Measurements from ENCODE around the gene BMX.

Gene BMX

GRCh38 chrX:15509845-15510244 is 9.2 kb downstream of the BMX start:
- no peak overlapping the region for H3K4me3 ChIP-seq (ENCODE audit: low read depth, low read length)
- H3K9me3 ChIP-seq, result no peaks in the 10 kb centered on the region
- no peaks in the 10 kb centered on the region for H3K4me1 ChIP-seq
- no peaks in the 10 kb centered on the region for H3K27me3 ChIP-seq
- no peak for DNase-seq
- H3K36me3 ChIP-seq, result no peaks in the 10 kb centered on the region
- TF ChIP-seq CTCF (IDR thresholded peaks at IDR 0.05; ENCODE audit: low read depth, low read length), result no peak

- no peak for DNase-seq
- Histone ChIP-seq H3K36me3 (no peaks in the 10 kb centered on the region), H3K27me3 (no peaks in the 10 kb centered on the region), H3K4me1 (no peaks in the 10 kb centered on the region), H3K9me3 (no peaks in the 10 kb centered on the region), H3K4me3 (ENCODE audit: low read depth, low read length) (no peak overlapping the region)
- TF ChIP-seq CTCF (IDR thresholded peaks at IDR 0.05; ENCODE audit: low read depth, low read length), result no peak
These were observed 11.0 kb downstream of the BMX start for GRCh38 chrX:15511563-15511962.

- no peak for TF ChIP-seq CTCF (IDR thresholded peaks at IDR 0.05; ENCODE audit: low read depth, low read length)
- Histone ChIP-seq H3K36me3 (no peaks in the 10 kb centered on the region), H3K27me3 (no peaks in the 10 kb centered on the region), H3K9me3 (no peaks in the 10 kb centered on the region), H3K4me3 (ENCODE audit: low read depth, low read length) (no peak overlapping the region), H3K4me1 (no peaks in the 10 kb centered on the region)
- DNase-seq, result no peak
These were observed 11.9 kb downstream of the BMX start for GRCh38 chrX:15512401-15512965.

GRCh38 chrX:15514279-15514678 is 13.7 kb downstream of the BMX start:
- H3K4me1 ChIP-seq, result no peaks in the 10 kb centered on the region

GRCh38 chrX:15515931-15516330 is 15.3 kb downstream of the BMX start:
- no peak for TF ChIP-seq CTCF (IDR thresholded peaks at IDR 0.05; ENCODE audit: low read depth, low read length)
- Histone ChIP-seq H3K4me3 (ENCODE audit: low read depth, low read length) (no peak overlapping the region), H3K27me3 (no peaks in the 10 kb centered on the region), H3K9me3 (no peaks in the 10 kb centered on the region), H3K36me3 (no peaks in the 10 kb centered on the region), H3K4me1 (no peaks in the 10 kb centered on the region)
- DNase-seq, result peak; percentile 16

More at GRCh38 chrX:15514279-15514678, 13.7 kb downstream of the BMX start:
- H3K27me3 ChIP-seq, result no peaks in the 10 kb centered on the region
- no peaks in the 10 kb centered on the region for H3K9me3 ChIP-seq
- no peak overlapping the region for H3K4me3 ChIP-seq (ENCODE audit: low read depth, low read length)
- no peak for TF ChIP-seq CTCF (IDR thresholded peaks at IDR 0.05; ENCODE audit: low read depth, low read length)
- no peaks in the 10 kb centered on the region for H3K36me3 ChIP-seq
- no peak for DNase-seq

- TF ChIP-seq CTCF (IDR thresholded peaks at IDR 0.05; ENCODE audit: low read depth, low read length), result no peak
- Histone ChIP-seq H3K9me3 (no peaks in the 10 kb centered on the region), H3K4me3 (ENCODE audit: low read depth, low read length) (no peak overlapping the region), H3K4me1 (no peaks in the 10 kb centered on the region), H3K36me3 (no peaks in the 10 kb centered on the region), H3K27me3 (no peaks in the 10 kb centered on the region)
- no peak for DNase-seq
These were observed 21.9 kb downstream of the BMX start for GRCh38 chrX:15522464-15522863.
